Skin of body (tissue), 2 donors: ENCODE data around the gene SPEN. TPM values are rescaled to one million over a fixed set of nuclear protein-coding genes. Genes with fewer than 3 reads are reported as not detected.
"Not testable (repeated sequence)": the region's sequence is repeated elsewhere in the genome, so short reads cannot be mapped to it uniquely, and the experiment has no call there.

Experiments
- DNase-seq: peaks from one replicate; lab custom pipeline; 2025; lab: John Stamatoyannopoulos, UW
- total RNA-seq: library from RNA; depleted of rRNA; stranded (reverse); fragments of >200 nt; gene quantifications from one replicate; pipeline ENCODE4 v1.2.3, GENCODE V29; 2014

SPEN gene
- total RNA-seq, 1 donor from 2014 or later: 46.5 TPM

DNA sequence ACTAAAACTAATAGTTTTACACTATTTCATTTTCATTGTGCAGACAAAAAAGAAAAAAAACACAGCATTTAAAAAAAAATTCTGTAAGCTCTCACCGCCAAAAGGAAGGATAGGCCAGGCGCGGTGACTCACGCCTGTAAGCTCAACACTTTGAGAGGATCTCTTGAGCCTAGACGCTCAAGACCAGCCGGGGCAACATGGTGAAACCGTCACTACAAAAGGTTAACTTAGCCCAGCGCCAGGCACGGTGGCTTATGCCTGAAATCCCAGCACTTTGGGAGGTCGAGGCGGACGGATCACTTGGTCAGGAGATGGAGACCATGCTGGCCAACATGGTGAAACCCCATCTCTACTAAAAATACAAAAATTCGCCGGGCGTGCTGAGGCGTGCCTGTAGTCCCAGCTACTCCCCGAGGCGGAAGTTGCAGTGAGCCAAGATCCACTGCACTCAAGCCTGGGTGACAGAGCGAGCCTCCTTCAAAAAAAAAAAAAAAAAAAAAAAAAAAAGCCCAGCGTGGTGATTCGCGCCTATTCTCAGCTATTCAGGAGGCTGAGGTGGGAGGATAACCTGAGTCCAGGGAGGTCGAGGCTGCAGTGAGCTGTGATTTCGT lies 14.3 kb upstream of the SPEN start:
- no peak for DNase-seq

GRCh38 chr1:15833842-15834405 lies 13.6 kb upstream of the SPEN start:
- DNase-seq: peak; percentile 65

DNA sequence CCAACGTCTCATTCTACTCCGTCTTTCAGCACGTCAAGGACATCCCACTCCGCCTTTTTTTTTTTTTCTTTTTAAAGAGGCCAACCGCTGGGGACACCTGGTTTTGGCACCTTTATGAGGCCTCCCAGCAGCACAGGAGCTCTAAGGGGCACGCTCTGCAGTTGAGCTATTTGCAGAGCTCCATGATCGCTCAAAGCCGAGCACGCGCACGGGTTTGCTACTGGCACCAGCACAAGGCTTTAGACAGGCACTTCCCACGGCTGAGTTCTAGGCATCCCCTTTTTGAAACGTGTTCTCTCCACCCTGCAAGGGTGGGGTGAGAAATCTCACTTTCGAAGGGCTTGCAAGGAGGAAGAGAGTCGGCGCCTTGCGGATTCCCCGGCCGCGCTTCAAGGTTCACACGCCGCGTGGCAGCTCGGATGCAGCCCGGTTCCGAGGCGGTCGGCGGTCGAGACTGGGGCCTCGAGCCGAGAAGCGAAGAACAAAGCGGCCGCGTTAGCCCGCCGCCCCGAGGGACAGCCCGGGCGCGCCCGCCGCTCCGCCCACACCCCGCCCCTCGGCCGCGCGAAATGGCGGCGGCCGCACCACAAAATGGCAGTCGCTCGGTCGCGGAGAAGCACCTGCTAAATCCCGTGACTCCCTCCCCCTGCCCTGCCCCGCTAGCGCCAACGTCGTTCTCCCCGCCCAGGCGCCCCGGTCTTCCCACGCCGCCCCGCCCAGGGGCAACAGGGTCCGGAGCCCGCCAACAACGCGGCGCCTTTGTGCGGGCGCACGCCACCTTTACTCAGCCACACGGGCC lies 12.9 kb upstream of the SPEN start:
- peak; percentile 96 for DNase-seq

DNA sequence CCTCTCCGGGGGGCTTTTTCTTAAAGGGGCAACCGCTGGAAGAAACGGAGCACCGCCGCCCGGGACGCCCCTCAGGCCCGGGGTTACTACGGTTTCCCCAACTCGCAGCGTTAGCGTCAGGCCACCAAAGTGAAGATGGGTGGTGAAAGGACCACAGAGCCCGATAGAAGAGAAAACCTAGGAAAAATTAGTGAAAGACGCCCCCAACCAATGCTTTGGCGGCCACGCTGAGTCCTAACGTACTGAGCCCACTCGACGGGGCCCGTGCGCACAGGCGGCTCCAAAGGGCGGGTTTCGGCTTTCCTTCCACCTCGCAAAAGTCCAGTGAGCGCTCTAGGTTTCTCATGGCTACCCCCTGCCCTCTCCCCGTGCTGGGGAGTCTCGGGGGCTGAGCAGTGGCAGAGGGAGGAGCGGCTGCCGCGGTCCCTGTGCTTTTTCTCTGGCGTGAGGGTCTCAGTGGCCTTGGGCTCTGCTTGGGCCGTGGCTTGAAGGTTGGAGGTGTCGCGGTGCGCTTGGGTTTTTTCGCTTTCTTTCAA lies 12.2 kb upstream of the SPEN start:
- DNase-seq: no peak

GRCh38 chr1:15835741-15836510 lies 11.6 kb upstream of the SPEN start:
- peak; percentile 99 for DNase-seq

GRCh38 chr1:15836511-15836771 lies 11.1 kb upstream of the SPEN start:
- not testable (repeated sequence) for DNase-seq

GRCh38 chr1:15836772-15837669 lies 10.5 kb upstream of the SPEN start:
- no peak for DNase-seq

DNA sequence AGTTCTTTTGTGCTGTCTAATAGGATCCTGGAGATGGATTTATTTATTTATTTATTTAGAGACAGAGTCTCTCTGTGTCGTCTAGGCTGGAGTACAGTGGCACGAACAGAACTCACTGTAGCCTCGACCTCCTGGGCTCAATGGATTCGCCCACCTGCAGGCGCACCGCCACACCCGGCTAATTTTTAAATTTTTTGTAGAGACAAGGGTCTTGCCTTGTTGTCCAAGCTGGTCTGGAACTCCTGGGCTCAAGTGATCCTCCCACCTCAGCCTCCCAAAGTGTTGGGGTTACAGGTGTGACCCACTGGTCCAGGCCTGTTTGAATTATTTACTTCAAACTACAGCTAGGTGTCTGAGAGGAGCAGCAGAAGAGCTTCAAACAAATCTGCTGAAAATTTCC lies 9.6 kb upstream of the SPEN start:
- no peak for DNase-seq

DNA sequence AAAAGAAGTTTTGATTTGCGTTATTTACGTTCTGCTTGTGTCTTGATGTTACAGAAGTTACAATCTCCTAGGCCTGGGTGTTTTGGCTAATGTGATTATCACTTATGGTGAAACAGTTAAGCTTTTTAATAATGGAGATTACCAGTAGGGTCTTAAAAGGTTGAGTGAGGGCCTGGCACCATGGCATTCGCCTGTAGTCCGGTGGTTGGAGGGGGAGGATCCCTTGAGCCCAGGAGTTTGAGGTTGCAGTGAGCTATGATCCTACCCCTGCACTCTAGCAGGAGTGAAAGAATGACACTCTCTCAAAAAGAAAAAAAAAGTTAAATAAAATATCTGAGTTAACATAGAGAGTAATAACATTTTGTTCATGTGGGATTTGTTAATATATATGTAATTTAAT lies 8.8 kb upstream of the SPEN start:
- no peak for DNase-seq

DNA sequence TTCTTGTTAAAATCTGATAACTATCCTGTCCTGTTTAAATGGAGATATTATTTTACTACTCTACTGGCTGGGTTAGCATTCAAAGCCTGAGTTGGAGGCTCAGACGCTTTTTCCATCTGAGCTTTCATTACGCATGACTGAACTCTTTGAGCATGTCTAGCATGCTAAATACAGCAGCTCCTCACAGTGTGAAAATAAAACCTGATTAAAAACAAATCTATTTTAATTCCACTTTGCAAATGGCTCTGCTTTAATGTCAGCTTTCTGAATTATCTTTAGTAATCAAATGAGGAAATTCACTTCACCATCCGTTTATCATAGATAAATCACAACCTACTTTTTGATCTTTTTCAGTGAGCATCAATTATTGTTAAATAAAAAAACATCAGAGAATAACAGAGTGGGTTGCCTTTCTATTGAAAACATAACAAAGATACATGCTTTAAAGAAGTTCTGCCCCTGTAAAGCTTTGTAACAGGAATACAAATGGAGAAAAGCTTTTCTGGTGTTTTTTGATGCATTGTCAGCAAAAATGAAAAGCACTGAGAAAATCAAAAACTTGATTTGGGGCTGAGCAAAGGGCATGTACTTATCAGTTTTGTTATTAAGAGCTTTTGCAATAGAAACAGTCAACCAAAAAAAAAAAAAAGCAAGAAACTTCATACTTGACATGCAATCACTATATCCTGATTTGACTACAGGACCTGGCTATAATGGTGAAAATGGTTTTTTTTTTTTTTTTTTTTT lies 3.5 kb upstream of the SPEN start:
- DNase-seq: no peak

- DNase-seq: not testable (repeated sequence)
These were observed 1.5 kb upstream of the SPEN start for GRCh38 chr1:15846056-15846455.

DNA sequence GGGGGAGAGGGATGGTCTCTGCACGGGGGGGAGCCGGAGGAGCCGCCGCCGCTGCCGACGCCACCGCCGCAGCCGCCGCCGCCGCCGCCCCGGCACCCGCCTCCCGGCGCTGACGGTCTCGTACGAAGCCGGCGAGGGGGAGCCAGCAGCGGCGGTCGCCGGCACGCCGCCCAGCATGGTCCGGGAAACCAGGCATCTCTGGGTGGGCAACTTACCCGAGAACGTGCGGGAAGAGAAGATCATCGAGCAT lies 311 bp downstream of the SPEN start:
- DNase-seq: no peak

GRCh38 chr1:15848143-15848928 lies 829 bp downstream of the SPEN start:
- DNase-seq: no peak

- peak; percentile 82 for DNase-seq
These were observed 1.6 kb downstream of the SPEN start for GRCh38 chr1:15848929-15849774.

DNA sequence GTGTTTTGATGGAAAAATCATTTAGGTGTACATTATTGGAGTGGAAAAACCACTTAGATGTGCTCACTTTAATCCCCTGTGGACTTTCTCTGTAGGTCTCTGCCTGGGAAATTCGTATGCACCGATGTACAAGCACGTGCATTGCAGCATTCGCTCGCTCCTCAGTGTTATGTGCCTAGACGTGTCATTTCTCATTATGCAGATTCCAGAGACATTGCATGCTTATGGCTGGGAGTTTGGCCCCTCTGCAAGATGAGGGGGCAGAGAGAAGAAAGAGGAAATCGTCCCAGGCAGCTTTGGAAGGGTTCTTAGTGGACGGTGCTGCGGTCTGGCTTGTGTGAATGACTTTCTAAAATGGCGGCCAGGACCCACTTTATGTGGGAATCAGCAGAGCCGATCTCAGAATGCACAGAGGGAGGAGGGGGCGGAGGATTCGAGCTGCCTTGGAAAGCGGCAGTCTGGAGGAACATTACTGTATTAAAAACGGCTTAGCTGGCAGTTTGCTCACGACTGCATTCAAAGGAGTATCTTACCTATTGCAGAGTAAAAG lies 2.3 kb downstream of the SPEN start:
- DNase-seq: peak; percentile 88

DNA sequence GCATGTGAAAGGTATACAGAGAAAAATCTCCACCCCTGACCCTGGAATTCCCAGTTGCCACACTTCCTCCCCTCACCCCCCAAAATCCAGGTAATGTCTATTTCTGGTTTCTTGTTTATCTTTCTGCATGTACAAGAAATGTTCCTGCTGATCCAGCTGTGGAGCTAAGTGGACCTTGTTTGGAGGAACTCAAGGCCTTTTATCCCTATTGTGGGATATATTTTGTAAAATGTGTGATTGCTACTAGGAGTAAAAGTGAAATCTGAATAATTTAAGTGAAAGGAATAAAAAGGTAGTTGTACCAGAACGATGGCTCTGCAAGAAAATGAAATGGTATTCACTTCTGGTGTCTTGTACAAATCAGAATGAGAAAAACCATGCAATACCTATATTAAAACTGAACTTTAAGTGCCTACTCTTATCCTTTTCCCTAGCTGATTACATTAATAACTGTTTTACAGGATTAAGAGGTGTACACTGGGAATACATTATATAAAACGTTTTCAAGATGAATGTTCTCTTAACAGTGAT lies 3.0 kb downstream of the SPEN start:
- no peak for DNase-seq

GRCh38 chr1:15851210-15852035 lies 3.9 kb downstream of the SPEN start:
- DNase-seq: no peak
